ENCODE results near the gene ATP8B1. TPM values are rescaled to one million over a fixed set of nuclear protein-coding genes. Genes with fewer than 3 reads are reported as not detected.
"Not testable (repeated sequence)": the region's sequence is repeated elsewhere in the genome, so short reads cannot be mapped to it uniquely, and the experiment has no call there.

ATP8B1 gene
- total and polyA plus RNA-seq, 8 donors = 16.4 to 26.6 (median 19.1) TPM

GRCh38 chr18:57737400-57738060, 65.6 kb downstream of the ATP8B1 start:
- Histone ChIP-seq H3K27ac (peak overlapping the region; percentile 65 to 70), H3K4me3 (no peak overlapping the region), H3K4me1 (peaks cover 5 to 16% of the 10 kb centered on the region in 2 donors), H3K27me3 (no peaks in the 10 kb centered on the region), H3K9me3 (peaks cover 0 to 8% of the 10 kb centered on the region in 2 donors), H3K36me3 (no peaks in the 10 kb centered on the region)
- DNase-seq (peak in 2 of 4 donors; percentile 82 to 88), ATAC-seq (peak; percentile 98)
- intact Hi-C loops (cut with DNase I) = no loop called here
- TF ChIP-seq CTCF (IDR thresholded peaks at IDR 0.05) = no peak

GRCh38 chr18:57735042-57735441, 68.1 kb downstream of the ATP8B1 start:
- H3K9me3 ChIP-seq; H3K27me3 ChIP-seq; H3K27ac ChIP-seq; H3K36me3 ChIP-seq; ATAC-seq; H3K4me3 ChIP-seq; DNase-seq; intact Hi-C loops (cut with DNase I): not testable (repeated sequence)
- peaks cover 5 to 16% of the 10 kb centered on the region in 2 donors for H3K4me1 ChIP-seq

GRCh38 chr18:57733861-57734260, 69.3 kb downstream of the ATP8B1 start:
- DNase-seq = no peak
- Histone ChIP-seq H3K9me3 (no peaks in the 10 kb centered on the region), H3K27ac (no peak overlapping the region), H3K36me3 (no peaks in the 10 kb centered on the region), H3K4me1 (peaks cover 5 to 21% of the 10 kb centered on the region in 2 donors), H3K4me3 (no peak overlapping the region), H3K27me3 (no peaks in the 10 kb centered on the region)
- ATAC-seq = no peak
- intact Hi-C loops (cut with DNase I) = no loop called here
- no peak for TF ChIP-seq CTCF (IDR thresholded peaks at IDR 0.05)

- peaks cover 0 to 22% of the 10 kb centered on the region in 2 donors for H3K4me1 ChIP-seq
- no peak for ATAC-seq
- TF ChIP-seq CTCF (IDR thresholded peaks at IDR 0.05) = no peak
These were observed 73.0 kb downstream of the ATP8B1 start for GRCh38 chr18:57730146-57730545.

GRCh38 chr18:57728941-57729511, 74.1 kb downstream of the ATP8B1 start:
- peaks cover 0 to 4% of the 10 kb centered on the region in 2 donors for H3K9me3 ChIP-seq
- H3K27me3 ChIP-seq = no peaks in the 10 kb centered on the region
- peak overlapping the region in 1 of 2 donors; percentile 53 for H3K27ac ChIP-seq
- H3K4me3 ChIP-seq = no peak overlapping the region
- intact Hi-C loops (cut with DNase I) = no loop called here
- H3K36me3 ChIP-seq = peaks cover 0 to 15% of the 10 kb centered on the region in 2 donors
- DNase-seq = no peak
- no peak for TF ChIP-seq CTCF (IDR thresholded peaks at IDR 0.05)
- peak; percentile 88 for ATAC-seq
- H3K4me1 ChIP-seq = peaks cover 0 to 22% of the 10 kb centered on the region in 2 donors

More at GRCh38 chr18:57730146-57730545, 73.0 kb downstream of the ATP8B1 start:
- peaks cover 0 to 15% of the 10 kb centered on the region in 2 donors for H3K36me3 ChIP-seq
- no peaks in the 10 kb centered on the region for H3K27me3 ChIP-seq
- H3K4me3 ChIP-seq = no peak overlapping the region
- intact Hi-C loops (cut with DNase I) = no loop called here
- H3K27ac ChIP-seq = no peak overlapping the region
- DNase-seq = no peak
- H3K9me3 ChIP-seq = peaks cover 0 to 4% of the 10 kb centered on the region in 2 donors

All from left lung (tissue), 10 donors.